ENCODE results near the gene GUCA2B.

Gene GUCA2B

GRCh38 chr1:42138586-42138985 is 14.6 kb upstream of the GUCA2B start:
- Histone ChIP-seq H2BK120ac (ENCODE audit: low read depth, low read length) (no peak overlapping the region), H4K8ac (ENCODE audit: low read depth, low read length) (no peak overlapping the region), H3K79me2 (ENCODE audit: control insufficient read depth, insufficient read depth, low read length) (no peaks in the 10 kb centered on the region), H3K56ac (ENCODE audit: low read length) (no peak overlapping the region), H3K9ac (ENCODE audit: low read length) (no peak overlapping the region), H3K4me2 (ENCODE audit: low read length) (no peak overlapping the region), H3K4me1 (ENCODE audit: control insufficient read depth, low read depth, low read length) (no peaks in the 10 kb centered on the region), H3K18ac (ENCODE audit: low read length) (no peak overlapping the region), H3K23ac (ENCODE audit: low read length) (no peak overlapping the region), H3K27ac (ENCODE audit: low read depth, low read length) (no peak overlapping the region), H2BK5ac (ENCODE audit: low read length) (no peak overlapping the region), H3K79me1 (ENCODE audit: low read length) (no peaks in the 10 kb centered on the region), H2BK15ac (replicated peaks; ENCODE audit: low read depth) (no peak overlapping the region), H3K27me3 (ENCODE audit: insufficient read depth, low read length, poor library complexity) (no peaks in the 10 kb centered on the region), H3K4ac (ENCODE audit: low read depth, low read length) (no peak overlapping the region), H3K4me3 (ENCODE audit: low read length) (no peak overlapping the region), H2AK5ac (ENCODE audit: low read length) (no peak overlapping the region), H3K36me3 (ENCODE audit: control insufficient read depth, insufficient read depth, low read length) (no peaks in the 10 kb centered on the region), H4K5ac (ENCODE audit: low read length) (no peak overlapping the region)
- no peak for DNase-seq
- no CpG with 5 or more reads among the region's 4 CpGs for WGBS (ENCODE audit: extremely low coverage, insufficient coverage, low lambda C conversion rate)

GRCh38 chr1:42139444-42139843 is 13.8 kb upstream of the GUCA2B start:
- no peak overlapping the region for H4K8ac ChIP-seq (ENCODE audit: low read depth, low read length)
- no peak overlapping the region for H3K4ac ChIP-seq (ENCODE audit: low read depth, low read length)
- no peak for DNase-seq
- no peak overlapping the region for H3K27ac ChIP-seq (ENCODE audit: low read depth, low read length)
- no peaks in the 10 kb centered on the region for H3K79me2 ChIP-seq (ENCODE audit: control insufficient read depth, insufficient read depth, low read length)
- H3K27me3 ChIP-seq (ENCODE audit: insufficient read depth, low read length, poor library complexity), result no peaks in the 10 kb centered on the region
- H3K4me2 ChIP-seq (ENCODE audit: low read length), result no peak overlapping the region
- H2AK5ac ChIP-seq (ENCODE audit: low read length), result no peak overlapping the region
- H3K4me1 ChIP-seq (ENCODE audit: control insufficient read depth, low read depth, low read length), result no peaks in the 10 kb centered on the region
- WGBS (ENCODE audit: extremely low coverage, insufficient coverage, low lambda C conversion rate), result no CpG with 5 or more reads among the region's 3 CpGs
- no peak overlapping the region for H3K9ac ChIP-seq (ENCODE audit: low read length)
- no peaks in the 10 kb centered on the region for H3K36me3 ChIP-seq (ENCODE audit: control insufficient read depth, insufficient read depth, low read length)
- no peak overlapping the region for H2BK120ac ChIP-seq (ENCODE audit: low read depth, low read length)
- no peak overlapping the region for H2BK5ac ChIP-seq (ENCODE audit: low read length)
- no peak overlapping the region for H3K23ac ChIP-seq (ENCODE audit: low read length)
- no peak overlapping the region for H3K18ac ChIP-seq (ENCODE audit: low read length)
- H2BK15ac ChIP-seq (replicated peaks; ENCODE audit: low read depth), result no peak overlapping the region
- no peak overlapping the region for H3K56ac ChIP-seq (ENCODE audit: low read length)
- no peak overlapping the region for H4K5ac ChIP-seq (ENCODE audit: low read length)
- no peaks in the 10 kb centered on the region for H3K79me1 ChIP-seq (ENCODE audit: low read length)
- H3K4me3 ChIP-seq (ENCODE audit: low read length), result no peak overlapping the region

- H3K23ac ChIP-seq (ENCODE audit: low read length), result no peak overlapping the region
- H3K27ac ChIP-seq (ENCODE audit: low read depth, low read length), result no peak overlapping the region
- H3K36me3 ChIP-seq (ENCODE audit: control insufficient read depth, insufficient read depth, low read length), result no peaks in the 10 kb centered on the region
- H3K4me3 ChIP-seq (ENCODE audit: low read length), result no peak overlapping the region
- no peaks in the 10 kb centered on the region for H3K4me1 ChIP-seq (ENCODE audit: control insufficient read depth, low read depth, low read length)
- WGBS (ENCODE audit: extremely low coverage, insufficient coverage, low lambda C conversion rate), result no CpG with 5 or more reads among the region's 2 CpGs
- no peak for DNase-seq
- H3K56ac ChIP-seq (ENCODE audit: low read length), result no peak overlapping the region
- H3K4ac ChIP-seq (ENCODE audit: low read depth, low read length), result no peak overlapping the region
- H2BK5ac ChIP-seq (ENCODE audit: low read length), result no peak overlapping the region
- H2AK5ac ChIP-seq (ENCODE audit: low read length), result no peak overlapping the region
- no peak overlapping the region for H4K5ac ChIP-seq (ENCODE audit: low read length)
- H3K79me2 ChIP-seq (ENCODE audit: control insufficient read depth, insufficient read depth, low read length), result no peaks in the 10 kb centered on the region
- no peak overlapping the region for H3K18ac ChIP-seq (ENCODE audit: low read length)
- H2BK15ac ChIP-seq (replicated peaks; ENCODE audit: low read depth), result no peak overlapping the region
- no peak overlapping the region for H3K9ac ChIP-seq (ENCODE audit: low read length)
- H2BK120ac ChIP-seq (ENCODE audit: low read depth, low read length), result no peak overlapping the region
- no peak overlapping the region for H4K8ac ChIP-seq (ENCODE audit: low read depth, low read length)
- no peaks in the 10 kb centered on the region for H3K27me3 ChIP-seq (ENCODE audit: insufficient read depth, low read length, poor library complexity)
- H3K4me2 ChIP-seq (ENCODE audit: low read length), result no peak overlapping the region
- H3K79me1 ChIP-seq (ENCODE audit: low read length), result no peaks in the 10 kb centered on the region
Measured at GRCh38 chr1:42140191-42140590, 13.0 kb upstream of the GUCA2B start.

- no peak for DNase-seq
- Histone ChIP-seq H3K4me2 (ENCODE audit: low read length) (no peak overlapping the region), H3K56ac (ENCODE audit: low read length) (no peak overlapping the region), H3K27me3 (ENCODE audit: insufficient read depth, low read length, poor library complexity) (no peaks in the 10 kb centered on the region), H2BK120ac (ENCODE audit: low read depth, low read length) (no peak overlapping the region), H4K5ac (ENCODE audit: low read length) (no peak overlapping the region), H2AK5ac (ENCODE audit: low read length) (no peak overlapping the region), H3K4ac (ENCODE audit: low read depth, low read length) (no peak overlapping the region), H3K4me3 (ENCODE audit: low read length) (no peak overlapping the region), H2BK5ac (ENCODE audit: low read length) (no peak overlapping the region), H3K4me1 (ENCODE audit: control insufficient read depth, low read depth, low read length) (no peaks in the 10 kb centered on the region), H3K79me1 (ENCODE audit: low read length) (no peaks in the 10 kb centered on the region), H2BK15ac (replicated peaks; ENCODE audit: low read depth) (no peak overlapping the region), H3K18ac (ENCODE audit: low read length) (no peak overlapping the region), H3K27ac (ENCODE audit: low read depth, low read length) (no peak overlapping the region), H3K79me2 (ENCODE audit: control insufficient read depth, insufficient read depth, low read length) (no peaks in the 10 kb centered on the region), H3K36me3 (ENCODE audit: control insufficient read depth, insufficient read depth, low read length) (no peaks in the 10 kb centered on the region), H3K23ac (ENCODE audit: low read length) (no peak overlapping the region), H4K8ac (ENCODE audit: low read depth, low read length) (no peak overlapping the region), H3K9ac (ENCODE audit: low read length) (no peak overlapping the region)
- WGBS (ENCODE audit: extremely low coverage, insufficient coverage, low lambda C conversion rate), result no CpG with 5 or more reads among the region's 5 CpGs
Measured at GRCh38 chr1:42141978-42142377, 11.2 kb upstream of the GUCA2B start.

GRCh38 chr1:42142894-42143675 is 10.1 kb upstream of the GUCA2B start:
- no peak overlapping the region for H4K5ac ChIP-seq (ENCODE audit: low read length)
- H3K18ac ChIP-seq (ENCODE audit: low read length), result no peak overlapping the region
- WGBS (ENCODE audit: extremely low coverage, insufficient coverage, low lambda C conversion rate), result no CpG with 5 or more reads among the region's 4 CpGs
- H3K79me1 ChIP-seq (ENCODE audit: low read length), result no peaks in the 10 kb centered on the region
- DNase-seq, result no peak
- no peak overlapping the region for H3K56ac ChIP-seq (ENCODE audit: low read length)
- H3K4ac ChIP-seq (ENCODE audit: low read depth, low read length), result no peak overlapping the region
- H3K36me3 ChIP-seq (ENCODE audit: control insufficient read depth, insufficient read depth, low read length), result no peaks in the 10 kb centered on the region
- H3K4me2 ChIP-seq (ENCODE audit: low read length), result no peak overlapping the region
- H4K8ac ChIP-seq (ENCODE audit: low read depth, low read length), result no peak overlapping the region
- H3K27me3 ChIP-seq (ENCODE audit: insufficient read depth, low read length, poor library complexity), result no peaks in the 10 kb centered on the region
- H3K4me1 ChIP-seq (ENCODE audit: control insufficient read depth, low read depth, low read length), result no peaks in the 10 kb centered on the region
- no peak overlapping the region for H2AK5ac ChIP-seq (ENCODE audit: low read length)
- no peak overlapping the region for H2BK5ac ChIP-seq (ENCODE audit: low read length)
- H2BK15ac ChIP-seq (replicated peaks; ENCODE audit: low read depth), result no peak overlapping the region
- H2BK120ac ChIP-seq (ENCODE audit: low read depth, low read length), result no peak overlapping the region
- no peaks in the 10 kb centered on the region for H3K79me2 ChIP-seq (ENCODE audit: control insufficient read depth, insufficient read depth, low read length)
- H3K23ac ChIP-seq (ENCODE audit: low read length), result no peak overlapping the region
- no peak overlapping the region for H3K27ac ChIP-seq (ENCODE audit: low read depth, low read length)
- no peak overlapping the region for H3K9ac ChIP-seq (ENCODE audit: low read length)
- no peak overlapping the region for H3K4me3 ChIP-seq (ENCODE audit: low read length)

Measured in mesendoderm (in vitro differentiated cells).